GM23248 (cell line): ENCODE data around the gene ZNF646. TPM values are rescaled to one million over a fixed set of nuclear protein-coding genes. Genes with fewer than 3 reads are reported as not detected.

Experiments
- DNase-seq: peaks from one replicate; pipeline ENCODE4 v3.0.0-alpha.2; 2015
- H2AFZ ChIP-seq: fragments of 200-600 bp; sonication (generic); 2 replicates; pipeline ENCODE4 v1.6.1; 2016; ENCODE audit warnings: antibody characterized with exemption
- H3F3A ChIP-seq: fragments of 200-600 bp; sonication (generic); 2 replicates; pipeline ENCODE4 v1.6.1; 2016; ENCODE audit warnings: mild to moderate bottlenecking, antibody characterized with exemption, mixed run types; ENCODE audit not compliant: insufficient read depth
- H3K27ac ChIP-seq: fragments of 200-600 bp; sonication (generic); 2 replicates; pipeline ENCODE4 v1.5.1; 2016; ENCODE audit warnings: mild to moderate bottlenecking
- H3K27me3 ChIP-seq: fragments of 200-600 bp; sonication (generic); replicated peaks from 2 replicates; pipeline ENCODE4 v1.6.1; 2016; ENCODE audit warnings: mild to moderate bottlenecking; ENCODE audit not compliant: insufficient read depth
- H3K36me3 ChIP-seq: fragments of 200-600 bp; sonication (generic); 2 replicates; pipeline ENCODE4 v1.6.1; 2016; ENCODE audit warnings: low read depth, mild to moderate bottlenecking
- H3K4me1 ChIP-seq: fragments of 200-600 bp; sonication (generic); 2 replicates; pipeline ENCODE4 v1.6.1; 2016; ENCODE audit warnings: mild to moderate bottlenecking; ENCODE audit not compliant: insufficient read depth
- H3K4me2 ChIP-seq: fragments of 200-600 bp; sonication (generic); one replicate; pipeline ENCODE4 v1.6.1; 2016; ENCODE audit warnings: mild to moderate bottlenecking; ENCODE audit not compliant: unreplicated experiment
- H3K4me3 ChIP-seq: fragments of 200-600 bp; sonication (generic); 2 replicates; pipeline ENCODE4 v1.5.1; 2016; ENCODE audit warnings: mild to moderate bottlenecking
- H3K79me2 ChIP-seq: fragments of 200-600 bp; sonication (generic); 2 replicates; pipeline ENCODE4 v1.6.1; 2016; ENCODE audit warnings: mild to moderate bottlenecking; ENCODE audit not compliant: insufficient read depth
- H3K9ac ChIP-seq: fragments of 200-600 bp; sonication (generic); 2 replicates; pipeline ENCODE4 v1.6.1; 2016; ENCODE audit warnings: mild to moderate bottlenecking
- H3K9me2 ChIP-seq: fragments of 200-600 bp; sonication (generic); 2 replicates; pipeline ENCODE4 v1.6.1; 2016; ENCODE audit warnings: mixed run types, mild to moderate bottlenecking, moderate library complexity; ENCODE audit not compliant: insufficient read depth
- H3K9me3 ChIP-seq: fragments of 200-600 bp; sonication (generic); one replicate; pipeline ENCODE4 v1.6.1; 2017; ENCODE audit warnings: low read depth
- H4K20me1 ChIP-seq: fragments of 200-600 bp; sonication (generic); 2 replicates; pipeline ENCODE4 v1.6.0; 2016; ENCODE audit not compliant: insufficient read depth
- EZH2 ChIP-seq: fragments of 200-600 bp; sonication (generic); IDR thresholded peaks from 2 replicates; pipeline ENCODE4 v1.6.1; 2018; ENCODE audit warnings: antibody characterized with exemption, mild to moderate bottlenecking; ENCODE audit not compliant: insufficient read depth, poor library complexity, severe bottlenecking
- EZH2phosphoT487 ChIP-seq: fragments of 200-600 bp; sonication (generic); IDR thresholded peaks from 2 replicates; pipeline ENCODE4 v1.6.1; 2018; ENCODE audit warnings: antibody characterized with exemption, moderate library complexity, mild to moderate bottlenecking, low read depth; ENCODE audit not compliant: insufficient read depth
- WGBS, 2 experiments: methylation state at CpG; one replicate each; pipeline ENCODE4 v1.1.6; 2015 to 2017; ENCODE audit warnings: low lambda C conversion rate in 2 of 2, low coverage in 1 of 2; ENCODE audit errors: missing lambda C conversion rate in 2 of 2; 5-methylcytosine and 5-hydroxymethylcytosine counted together
- in situ Hi-C: fragments of 300-500 bp; cut with MboI; formaldehyde crosslinking; loops from 2 replicates; pipeline ENCODE4 v1.15.0; 2020
- polyA plus RNA-seq: library from polyadenylated mRNA; unstranded; fragments of >200 nt; fragmentation: Nextera tagmentation; extraction: Ambion mirVana; gene quantifications from 2 replicates; pipeline ENCODE4 v1.2.1, GENCODE V29; 2016
- total RNA-seq: library from RNA; depleted of rRNA; stranded (reverse); fragments of >200 nt; shearing (Covaris generic); gene quantifications from 2 replicates; pipeline ENCODE4 v1.2.3, GENCODE V29; 2014

The ZNF646 gene
- total and polyA plus RNA-seq, 2 experiments from 2014 or later: 3.5 to 10.6 TPM

GRCh38 chr16:31076319-31076718, 2.1 kb downstream of the ZNF646 start:
- no peak for DNase-seq
- Histone ChIP-seq H3K4me3 (no peak overlapping the region), H3K27me3 (no peaks in the 10 kb centered on the region), H3F3A (peaks cover 17% of the 10 kb centered on the region), H3K36me3 (peaks cover 2% of the 10 kb centered on the region; the same call in 1 of the 2 replicates), H2AFZ (no peak overlapping the region), H3K9me3 (no peaks in the 10 kb centered on the region), H3K79me2 (peaks cover 86% of the 10 kb centered on the region), H3K4me1 (peaks cover 15% of the 10 kb centered on the region), H3K9me2 (no peaks in the 10 kb centered on the region), H3K9ac (no peak overlapping the region), H4K20me1 (no peaks in the 10 kb centered on the region), H3K4me2 (no peak overlapping the region), H3K27ac (no peak overlapping the region)
- TF ChIP-seq EZH2: no peak
- no peak for TF ChIP-seq EZH2phosphoT487
- 55 to 61% methylated on average over 16 of the region's 16 CpGs for WGBS, 2 experiments
- in situ Hi-C loops: no loop called here

- no peak overlapping the region for H3K9ac ChIP-seq
- no peak for DNase-seq
- H3K27me3 ChIP-seq: no peaks in the 10 kb centered on the region
- peaks cover 10% of the 10 kb centered on the region for H3F3A ChIP-seq
- H3K4me1 ChIP-seq: peaks cover 8% of the 10 kb centered on the region; the same call in 1 of the 2 replicates
- H3K4me2 ChIP-seq: no peak overlapping the region
- no peak overlapping the region for H3K27ac ChIP-seq
- H3K4me3 ChIP-seq: no peak overlapping the region
- peaks cover 2% of the 10 kb centered on the region; the same call in 1 of the 2 replicates for H3K36me3 ChIP-seq
- 98 to 99% methylated on average over 12 to 13 of the region's 13 CpGs for WGBS, 2 experiments
- H3K79me2 ChIP-seq: peaks cover 82% of the 10 kb centered on the region
- TF ChIP-seq EZH2 (no peak), EZH2phosphoT487 (no peak)
- H4K20me1 ChIP-seq: no peaks in the 10 kb centered on the region
- no peak overlapping the region for H2AFZ ChIP-seq
- no peaks in the 10 kb centered on the region for H3K9me2 ChIP-seq
- H3K9me3 ChIP-seq: no peaks in the 10 kb centered on the region
- in situ Hi-C loops: no loop called here
Measured at GRCh38 chr16:31077024-31077423, 2.8 kb downstream of the ZNF646 start.

GRCh38 chr16:31077592-31078396, 3.6 kb downstream of the ZNF646 start:
- Histone ChIP-seq H3K9ac (no peak overlapping the region), H3K36me3 (peaks cover 2% of the 10 kb centered on the region; the same call in 1 of the 2 replicates)
- 92% methylated on average over 30 of the region's 30 CpGs for WGBS, 2 experiments

GRCh38 chr16:31078597-31079341, 4.5 kb downstream of the ZNF646 start:
- DNase-seq: no peak
- Histone ChIP-seq H3K4me3 (no peak overlapping the region), H3F3A (no peaks in the 10 kb centered on the region), H3K4me2 (no peak overlapping the region), H3K9me2 (no peaks in the 10 kb centered on the region), H3K9me3 (no peaks in the 10 kb centered on the region), H3K27me3 (no peaks in the 10 kb centered on the region), H3K9ac (no peak overlapping the region), H3K79me2 (peaks cover 82% of the 10 kb centered on the region), H4K20me1 (no peaks in the 10 kb centered on the region), H3K4me1 (peaks cover 5% of the 10 kb centered on the region; the same call in 1 of the 2 replicates), H3K27ac (no peak overlapping the region), H3K36me3 (peaks cover 2% of the 10 kb centered on the region; the same call in 1 of the 2 replicates), H2AFZ (no peak overlapping the region)
- in situ Hi-C loops: no loop called here
- 89 to 91% methylated on average over 15 of the region's 15 CpGs for WGBS, 2 experiments
- TF ChIP-seq EZH2phosphoT487: no peak
- no peak for TF ChIP-seq EZH2

More at GRCh38 chr16:31077592-31078396, 3.6 kb downstream of the ZNF646 start:
- no peaks in the 10 kb centered on the region for H3K27me3 ChIP-seq
- no peaks in the 10 kb centered on the region for H3K9me3 ChIP-seq
- no peaks in the 10 kb centered on the region for H3K9me2 ChIP-seq
- peaks cover 5% of the 10 kb centered on the region; the same call in 1 of the 2 replicates for H3K4me1 ChIP-seq
- no peak overlapping the region for H3K4me2 ChIP-seq
- no peak for DNase-seq
- H2AFZ ChIP-seq: no peak overlapping the region
- peaks cover 82% of the 10 kb centered on the region for H3K79me2 ChIP-seq
- H3K27ac ChIP-seq: no peak overlapping the region
- peaks cover 2% of the 10 kb centered on the region; the same call in 1 of the 2 replicates for H3F3A ChIP-seq
- H3K4me3 ChIP-seq: no peak overlapping the region
- TF ChIP-seq EZH2: no peak
- TF ChIP-seq EZH2phosphoT487: no peak
- in situ Hi-C loops: no loop called here
- no peaks in the 10 kb centered on the region for H4K20me1 ChIP-seq
